Measurements from ENCODE around the gene BICDL1.
A peak's percentile ranks its signal among the peaks of the same experiment; 100 is the strongest.

The BICDL1 gene

DNA sequence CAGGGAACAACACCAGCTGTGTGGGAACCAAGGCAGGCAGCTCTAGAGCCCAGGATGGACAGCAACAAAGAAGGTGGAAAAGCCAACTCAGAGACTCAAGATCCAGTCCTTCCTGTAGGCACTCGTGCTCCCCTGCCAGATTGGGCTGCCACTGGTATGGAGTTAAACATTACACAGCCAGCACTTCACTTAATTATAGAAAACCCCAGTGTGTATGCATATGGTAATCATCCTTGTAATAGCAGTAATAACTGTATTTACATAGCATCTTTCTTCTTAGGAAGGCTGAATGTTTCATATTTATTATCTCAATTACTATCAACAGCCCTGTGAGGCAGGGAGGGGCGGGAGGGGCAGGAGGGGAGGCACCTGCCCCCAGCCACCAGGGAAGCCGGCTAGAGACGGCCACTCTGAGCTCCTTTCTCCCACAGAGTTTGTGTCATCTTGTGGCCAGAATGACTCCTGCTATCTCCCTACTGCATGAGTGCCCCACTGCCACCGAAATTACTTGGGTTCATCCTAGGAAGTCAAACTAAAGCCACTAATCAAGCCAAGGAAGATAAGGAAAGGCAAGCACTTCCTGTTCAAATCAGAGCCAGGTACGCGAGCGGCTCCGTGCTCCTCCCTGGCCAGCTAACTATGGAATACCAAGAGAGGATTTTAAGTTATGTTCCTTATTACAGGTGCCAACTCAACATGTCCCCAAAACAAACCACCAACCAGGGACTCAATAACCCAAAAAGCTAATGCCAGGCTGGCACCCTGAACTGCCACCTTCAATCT, 143.2 kb downstream of the BICDL1 start:
- DNase-seq: no peak

- peak; percentile 14 for DNase-seq
These were observed 143.9 kb downstream of the BICDL1 start for GRCh38 chr12:120132863-120133385.

DNA sequence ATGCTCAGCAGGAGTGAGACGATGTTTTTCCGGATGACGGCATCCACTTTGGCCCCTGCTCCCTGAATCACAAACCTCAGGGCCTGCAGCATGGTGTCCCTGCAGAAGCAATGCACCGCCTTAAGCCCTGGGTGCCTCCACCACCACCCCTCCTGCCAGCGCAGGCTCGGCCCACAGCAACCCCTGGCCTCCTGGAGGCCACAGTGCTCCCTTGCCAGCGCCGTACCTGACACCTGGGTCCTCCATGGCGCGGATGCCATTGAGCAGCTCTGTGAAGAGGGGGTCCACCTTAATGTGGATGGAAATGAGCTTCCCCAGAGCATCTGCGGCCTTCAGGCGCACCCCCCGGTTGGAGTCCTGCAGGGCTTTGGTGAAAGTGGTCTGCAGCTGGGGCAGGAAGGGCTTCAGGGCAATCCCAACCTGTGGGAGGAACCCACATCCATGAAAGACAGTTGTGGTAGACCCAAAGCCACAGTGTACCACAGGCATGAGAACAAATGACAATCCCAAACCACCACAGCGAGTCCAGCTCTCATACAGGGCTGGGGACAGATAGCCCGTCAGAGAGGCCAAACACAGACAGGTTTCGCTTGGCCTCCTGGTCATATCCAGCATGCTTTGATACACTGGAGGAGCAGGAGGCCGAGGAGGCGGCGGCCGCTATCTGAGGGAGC, 145.4 kb downstream of the BICDL1 start:
- peak; percentile 54 for DNase-seq

GRCh38 chr12:120136093-120136770, 147.2 kb downstream of the BICDL1 start:
- DNase-seq: no peak

DNA sequence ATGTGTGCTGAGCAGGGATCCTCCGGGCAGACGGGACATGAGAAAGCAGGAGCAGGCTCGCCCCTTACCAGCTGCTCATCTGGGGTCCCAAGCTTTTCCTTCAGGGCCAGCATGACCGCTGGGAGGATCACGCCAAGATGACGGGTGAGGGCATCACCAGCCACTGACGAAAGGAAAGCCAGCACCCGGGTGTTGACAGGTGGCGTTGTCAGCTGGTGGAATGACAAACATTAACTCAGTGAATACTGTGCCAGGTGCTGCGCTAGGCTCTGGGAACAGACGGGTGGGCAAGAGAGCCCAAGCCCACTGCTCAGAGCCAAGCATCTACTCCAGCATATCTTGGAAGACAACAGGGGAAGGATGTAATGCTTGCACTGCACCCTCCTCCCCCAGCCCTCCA, 148.8 kb downstream of the BICDL1 start:
- DNase-seq: no peak

GRCh38 chr12:120138366-120138765, 149.3 kb downstream of the BICDL1 start:
- no peak for DNase-seq

- DNase-seq: no peak
These were observed 150.9 kb downstream of the BICDL1 start for GRCh38 chr12:120139958-120140357.

DNA sequence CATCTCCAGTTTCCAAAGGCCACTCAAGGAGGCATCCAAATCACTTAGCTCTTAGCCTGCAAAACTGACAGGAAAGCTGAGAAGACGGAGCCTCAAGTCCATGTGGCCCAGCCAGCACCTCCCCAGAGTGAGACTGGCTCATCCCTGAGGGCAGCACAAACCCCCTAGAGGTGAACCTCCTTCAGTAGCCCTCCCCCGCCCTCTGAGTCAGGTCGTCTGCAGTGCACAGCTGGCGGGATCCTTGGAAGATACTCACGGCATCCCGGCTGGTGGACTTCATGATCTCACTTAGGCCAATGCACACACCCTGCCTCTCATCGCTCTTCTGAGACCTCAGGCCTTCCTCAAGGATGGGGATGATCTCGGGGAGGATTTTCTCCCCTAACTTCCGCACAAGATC, 151.6 kb downstream of the BICDL1 start:
- DNase-seq: no peak

- DNase-seq: no peak
These were observed 152.3 kb downstream of the BICDL1 start for GRCh38 chr12:120141336-120141735.

- no peak for DNase-seq
These were observed 153.3 kb downstream of the BICDL1 start for GRCh38 chr12:120142231-120142877.

Data from MV-4-11 (cell line).